ENCODE measurements around the gene XXYLT1.

XXYLT1 gene

DNA sequence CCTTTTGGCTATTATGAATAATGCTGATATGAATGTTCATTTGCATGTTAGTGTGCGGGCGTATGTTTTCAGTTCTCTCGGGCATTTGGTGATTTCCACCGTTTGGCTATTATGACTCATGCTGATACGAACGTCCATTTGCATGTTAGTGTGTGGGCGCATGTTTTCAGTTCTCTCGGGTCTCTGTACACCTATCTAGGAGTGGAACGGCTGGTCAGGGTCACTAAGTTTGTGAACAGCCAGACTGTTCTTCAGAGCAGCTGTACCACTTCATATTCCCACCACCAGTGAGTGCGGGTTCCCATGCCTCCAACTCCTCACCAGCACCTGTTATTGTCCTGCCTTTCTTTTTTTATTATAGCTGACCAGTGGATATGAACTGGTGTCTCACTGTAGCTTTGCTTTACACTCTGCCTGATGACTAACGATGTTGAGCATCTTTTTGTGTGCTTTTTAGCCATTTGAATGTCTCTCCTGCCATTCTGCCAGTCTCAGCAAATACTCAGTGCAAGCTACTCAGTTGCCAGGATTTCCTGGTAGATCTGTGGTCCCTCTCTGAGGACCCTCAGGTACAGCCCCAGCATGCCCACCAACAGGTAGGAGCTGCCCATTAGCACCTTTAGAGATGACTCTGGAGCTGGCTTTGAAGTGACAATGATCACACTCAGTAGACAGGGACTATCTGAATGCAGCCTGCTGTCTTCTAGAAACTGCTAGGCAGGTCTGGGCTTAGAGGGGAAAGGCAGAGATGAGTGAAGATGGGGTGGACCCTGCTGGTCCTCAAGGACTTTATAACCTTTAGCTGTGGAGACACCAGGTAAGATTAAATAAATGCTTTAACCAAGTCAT is 141.1 kb downstream of the XXYLT1 start:
- peak in 1 of 3 experiments; percentile 14 for DNase-seq (ENCODE audit: low read depth in 3 of 3)

DNA sequence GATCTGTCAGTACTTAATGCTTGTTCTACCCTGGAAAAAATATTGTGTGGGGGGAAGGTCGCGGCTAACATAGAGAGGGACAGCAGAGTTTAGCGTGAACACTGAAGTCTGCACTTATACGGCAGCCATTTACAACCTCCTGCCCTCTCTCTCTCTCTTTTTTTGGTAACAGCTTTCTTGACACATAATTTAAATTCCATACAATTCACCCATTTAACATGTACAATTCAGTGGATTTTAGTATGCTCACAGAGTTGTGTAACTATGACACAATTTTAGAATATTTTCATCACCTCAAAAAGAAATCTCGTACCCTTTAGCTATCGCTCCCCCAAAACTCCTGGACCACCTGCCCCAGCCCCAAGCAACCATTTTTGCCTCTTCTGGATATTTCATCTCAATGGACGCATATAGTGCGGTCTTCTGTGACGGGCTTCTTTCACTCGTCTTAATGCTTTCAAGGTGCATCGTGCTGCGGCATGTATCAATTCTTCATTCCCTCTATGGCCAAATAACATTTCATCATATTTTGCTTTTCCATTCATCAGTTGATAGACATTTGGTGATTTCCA is 141.8 kb downstream of the XXYLT1 start:
- no peak for DNase-seq (ENCODE audit: low read depth in 3 of 3)

DNA sequence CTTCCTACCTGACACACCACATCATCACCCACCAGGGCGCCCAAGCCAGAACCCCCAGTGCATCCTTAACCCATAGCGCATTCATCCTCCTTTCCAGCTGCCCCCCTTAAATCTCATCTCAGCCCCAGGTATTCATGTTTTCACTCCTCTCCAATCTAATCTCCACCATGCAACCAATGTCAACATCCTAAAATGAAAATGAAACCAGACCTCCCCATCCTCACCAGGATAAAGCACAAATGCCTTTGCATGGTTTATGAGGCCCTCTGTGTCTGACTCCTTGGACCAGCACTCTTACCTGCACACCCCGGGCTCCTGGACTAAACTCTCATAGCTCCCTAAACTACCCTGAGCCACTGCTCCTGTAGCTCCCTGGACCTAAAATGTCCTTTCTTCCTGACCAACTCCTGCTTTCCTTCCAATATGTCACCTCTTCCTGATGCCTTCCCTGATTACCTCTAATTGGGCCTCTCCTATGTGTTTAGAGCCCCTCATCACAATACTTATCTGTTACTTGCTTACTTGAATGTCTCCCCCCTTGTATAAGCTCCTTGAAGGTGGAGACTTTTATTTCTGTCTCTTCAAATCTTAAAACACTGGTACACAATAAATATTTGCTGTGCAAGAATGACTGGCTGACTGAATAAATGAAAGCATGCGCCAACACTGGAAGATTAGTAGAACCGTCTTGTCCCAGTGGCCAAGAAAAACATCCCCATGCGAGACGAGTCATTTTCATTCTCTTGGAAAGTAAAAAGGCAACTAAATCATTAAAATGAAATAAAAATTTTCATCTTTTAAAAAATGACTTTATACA is 142.5 kb downstream of the XXYLT1 start:
- DNase-seq (ENCODE audit: low read depth in 3 of 3), result no peak

DNA sequence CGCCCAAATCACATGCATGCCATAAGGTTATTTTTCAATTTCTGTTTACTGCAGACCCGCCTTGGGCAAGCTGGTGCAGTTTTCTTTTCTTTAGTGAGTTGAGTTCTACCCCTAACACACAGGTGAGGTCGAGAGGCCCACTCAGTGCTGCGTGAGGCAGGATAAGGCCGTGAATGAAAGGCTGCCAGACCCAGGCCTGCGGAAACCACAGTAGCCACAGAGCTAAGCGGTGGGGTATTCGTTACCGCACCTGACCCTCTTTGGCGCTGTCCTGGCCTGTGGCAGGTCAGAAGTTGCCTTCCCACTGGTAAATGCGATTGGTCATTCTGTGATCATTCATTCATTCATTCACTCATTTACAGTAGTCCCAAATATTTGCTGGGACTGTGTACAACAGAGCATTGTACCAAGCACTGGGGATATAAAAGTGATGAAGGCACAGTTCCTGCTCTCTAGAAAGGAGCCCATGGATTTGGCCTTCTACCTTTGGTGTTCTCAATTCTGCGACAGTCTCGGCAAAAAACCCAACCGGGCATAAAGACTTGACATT is 144.8 kb downstream of the XXYLT1 start:
- no peak for DNase-seq (ENCODE audit: low read depth in 3 of 3)

DNA sequence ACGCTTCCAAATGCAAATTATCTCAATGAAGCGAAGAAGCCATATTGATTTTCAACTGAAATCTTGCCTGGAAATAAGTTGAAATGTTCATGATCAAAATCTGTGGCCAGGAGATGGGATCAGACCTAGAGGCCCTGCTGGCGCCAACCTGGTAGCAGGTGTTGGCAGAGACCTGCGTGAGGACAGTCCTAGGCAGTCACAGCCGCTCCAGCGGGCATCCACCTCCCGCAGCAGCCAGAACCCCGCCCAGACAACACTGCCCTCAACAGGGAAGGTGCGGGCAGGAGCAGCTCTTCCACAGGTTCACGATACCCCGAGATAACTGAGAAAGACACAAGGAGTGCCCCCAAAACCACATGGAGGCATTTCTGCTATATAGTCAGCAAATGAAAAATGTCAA is 145.3 kb downstream of the XXYLT1 start:
- no peak for DNase-seq (ENCODE audit: low read depth in 3 of 3)

DNA sequence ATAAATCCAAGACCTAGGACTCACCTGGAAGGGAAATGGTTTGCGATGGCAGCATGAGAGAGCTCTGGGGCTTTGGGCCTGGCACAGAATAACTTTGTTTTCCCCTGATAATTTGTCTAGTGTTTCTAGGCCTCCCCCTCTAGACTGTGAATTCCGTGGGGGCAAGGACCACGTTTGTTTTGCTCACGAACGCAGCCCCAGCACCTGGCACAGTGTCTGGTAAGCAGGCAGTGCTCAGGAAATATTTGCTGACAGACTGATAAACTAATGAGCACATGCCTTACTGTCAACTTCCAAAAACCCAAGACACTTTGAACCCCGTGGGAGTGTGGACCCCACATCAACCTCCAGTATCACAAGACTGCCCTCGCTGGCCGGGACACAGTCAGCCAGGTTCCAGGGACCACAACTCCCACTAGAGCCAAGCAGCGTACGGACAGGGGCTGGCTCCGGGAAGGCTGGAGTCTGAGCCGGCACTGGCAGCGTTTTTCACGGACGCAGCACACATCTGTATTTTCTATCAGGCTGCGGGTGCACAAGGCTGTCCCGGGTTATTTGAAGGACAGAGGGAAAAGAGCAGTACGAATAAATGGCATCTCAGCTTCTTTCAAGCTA is 146.5 kb downstream of the XXYLT1 start:
- no peak for DNase-seq (ENCODE audit: low read depth in 3 of 3)

DNA sequence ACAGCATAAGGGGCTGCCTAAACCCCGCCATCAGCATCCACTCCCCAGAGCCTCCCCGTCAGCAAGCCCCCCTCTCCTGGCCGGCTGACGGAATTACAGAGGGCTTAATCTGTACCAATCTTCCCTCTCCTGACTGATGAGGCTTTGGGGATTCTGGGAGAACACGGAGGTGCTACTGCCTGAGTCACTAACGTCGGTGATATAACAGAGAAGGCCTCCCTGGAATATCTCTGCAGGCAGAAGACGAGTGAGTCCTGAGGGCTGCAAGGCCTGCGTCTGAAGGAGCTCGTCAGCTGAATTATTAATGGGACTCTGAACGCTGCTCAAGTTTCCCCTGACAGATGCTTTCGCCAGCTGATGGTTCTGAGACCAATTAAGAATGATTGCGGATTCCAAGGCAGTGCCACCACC is 147.7 kb downstream of the XXYLT1 start:
- DNase-seq (ENCODE audit: low read depth in 3 of 3), result no peak

DNA sequence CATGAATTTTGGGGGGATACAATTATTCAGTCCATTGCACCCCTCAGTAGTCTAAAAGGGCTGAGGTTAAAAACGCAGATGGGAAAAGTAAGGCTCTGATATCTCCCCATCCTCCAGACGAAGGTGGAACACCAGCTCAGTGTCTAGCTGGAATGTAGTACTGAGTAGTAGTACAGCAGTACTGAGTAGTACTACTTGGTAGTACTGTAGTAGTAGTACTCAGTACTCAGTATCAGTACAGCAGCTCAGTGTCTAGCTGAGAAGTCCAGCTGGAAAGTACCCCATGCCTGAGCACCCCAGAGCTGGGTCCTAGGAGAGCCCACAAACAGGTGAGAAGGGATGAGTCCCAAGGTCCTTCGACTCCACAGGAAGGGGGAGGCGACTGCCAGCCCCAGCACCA is 148.7 kb downstream of the XXYLT1 start:
- DNase-seq (ENCODE audit: low read depth in 3 of 3), result no peak

DNA sequence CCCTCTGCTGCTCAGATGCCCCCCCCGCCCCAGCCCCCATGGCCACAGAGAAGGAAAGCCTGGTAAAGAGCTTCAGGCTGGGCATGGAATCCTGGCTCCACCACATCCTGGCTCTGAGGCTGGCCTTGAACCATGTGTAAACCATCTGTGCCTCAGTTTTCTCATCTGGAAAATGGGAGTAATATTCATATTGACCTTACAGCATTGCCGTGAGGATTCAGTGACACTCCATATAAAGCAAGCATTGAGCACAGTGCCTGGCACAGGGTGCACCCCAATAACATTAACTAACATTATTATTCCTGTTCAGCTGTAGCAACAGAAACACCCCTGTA is 150.7 kb downstream of the XXYLT1 start:
- no peak for DNase-seq (ENCODE audit: low read depth in 3 of 3)

DNA sequence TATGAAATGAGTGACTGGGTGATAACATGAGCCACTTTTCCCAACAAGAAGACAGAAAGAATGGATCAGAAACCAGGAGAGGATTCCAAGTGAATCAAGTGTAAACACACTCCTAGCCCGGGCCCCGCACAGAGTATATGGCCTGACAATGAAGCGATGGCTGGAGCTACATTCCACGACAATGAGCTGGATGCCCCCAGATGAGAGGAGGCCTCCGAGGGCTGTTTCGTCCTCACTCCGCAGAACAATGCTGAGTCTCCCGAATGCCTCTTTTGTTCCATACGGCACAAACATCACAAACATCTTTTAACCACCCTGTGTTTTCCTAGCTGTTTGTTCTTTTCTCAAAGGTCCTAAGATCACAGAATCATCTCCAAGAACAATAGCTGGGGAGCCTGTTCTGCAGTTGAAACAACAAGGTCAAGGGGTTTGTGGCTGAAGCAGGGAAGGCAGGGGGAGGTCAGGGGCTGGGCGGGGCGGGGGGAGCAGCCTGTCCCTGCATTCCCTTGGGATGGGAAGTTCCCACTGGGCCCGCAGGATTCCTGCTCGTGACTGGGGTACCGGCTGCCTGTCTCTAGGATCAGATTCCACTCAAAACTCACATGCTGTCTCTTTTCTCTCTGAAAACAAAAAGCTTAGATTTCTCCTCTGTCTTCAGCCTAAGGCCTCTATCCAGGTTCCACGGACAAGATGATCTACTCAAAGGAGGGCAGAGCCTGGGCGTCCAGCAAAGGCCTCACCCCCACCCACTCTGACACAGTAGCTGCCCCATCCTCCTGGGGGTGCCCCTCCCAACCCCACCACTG is 151.3 kb downstream of the XXYLT1 start:
- no peak for DNase-seq (ENCODE audit: low read depth in 3 of 3)

DNA sequence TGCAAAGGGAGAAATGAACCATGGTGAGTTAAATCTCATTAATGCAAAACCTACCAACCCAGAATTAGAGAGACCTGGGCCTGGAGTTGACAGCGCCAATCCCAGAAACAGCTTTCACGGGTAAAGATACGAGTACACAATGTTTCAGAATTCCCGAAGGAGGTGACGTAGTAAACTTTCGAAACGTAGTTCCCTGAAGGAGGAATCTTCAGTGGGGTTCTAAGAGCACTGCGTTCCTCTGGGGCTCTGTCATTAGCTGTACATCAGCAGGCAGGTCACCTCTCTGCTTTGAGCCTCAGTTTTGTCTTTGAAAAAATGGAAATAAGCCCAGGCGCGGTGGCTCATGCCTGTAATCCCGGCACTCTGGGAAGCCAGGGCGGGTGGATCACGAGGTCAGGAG is 152.3 kb downstream of the XXYLT1 start:
- no peak for DNase-seq (ENCODE audit: low read depth in 3 of 3)

DNA sequence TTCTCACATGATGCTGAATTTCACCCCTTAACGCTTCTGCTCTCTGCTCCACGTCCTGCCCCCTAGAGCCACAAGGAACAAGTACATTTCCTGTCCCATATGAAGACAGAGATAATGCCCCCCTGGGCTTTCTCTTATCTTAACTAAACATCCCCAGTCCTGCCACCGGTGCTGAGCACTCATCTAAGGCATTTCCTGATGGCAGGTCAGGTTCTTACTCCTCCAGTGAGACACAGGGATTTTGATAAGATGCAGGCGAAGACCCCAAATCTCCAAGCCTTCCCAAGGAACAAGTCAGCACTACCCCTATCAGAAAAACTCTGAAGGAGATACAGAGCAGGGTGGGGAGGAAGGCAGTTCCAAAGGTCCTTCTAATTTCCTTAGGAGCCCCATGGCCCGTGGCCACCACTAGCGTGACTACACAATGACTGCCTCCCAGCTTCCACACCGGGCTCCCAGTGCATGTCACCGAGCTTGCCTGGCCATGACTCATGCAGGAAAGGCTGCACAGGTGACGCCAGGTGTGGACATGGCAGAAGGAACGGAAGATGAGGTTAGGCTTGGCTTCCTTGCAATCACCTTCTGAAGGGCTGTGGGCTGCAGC is 152.9 kb downstream of the XXYLT1 start:
- DNase-seq (ENCODE audit: low read depth in 3 of 3), result no peak

DNA sequence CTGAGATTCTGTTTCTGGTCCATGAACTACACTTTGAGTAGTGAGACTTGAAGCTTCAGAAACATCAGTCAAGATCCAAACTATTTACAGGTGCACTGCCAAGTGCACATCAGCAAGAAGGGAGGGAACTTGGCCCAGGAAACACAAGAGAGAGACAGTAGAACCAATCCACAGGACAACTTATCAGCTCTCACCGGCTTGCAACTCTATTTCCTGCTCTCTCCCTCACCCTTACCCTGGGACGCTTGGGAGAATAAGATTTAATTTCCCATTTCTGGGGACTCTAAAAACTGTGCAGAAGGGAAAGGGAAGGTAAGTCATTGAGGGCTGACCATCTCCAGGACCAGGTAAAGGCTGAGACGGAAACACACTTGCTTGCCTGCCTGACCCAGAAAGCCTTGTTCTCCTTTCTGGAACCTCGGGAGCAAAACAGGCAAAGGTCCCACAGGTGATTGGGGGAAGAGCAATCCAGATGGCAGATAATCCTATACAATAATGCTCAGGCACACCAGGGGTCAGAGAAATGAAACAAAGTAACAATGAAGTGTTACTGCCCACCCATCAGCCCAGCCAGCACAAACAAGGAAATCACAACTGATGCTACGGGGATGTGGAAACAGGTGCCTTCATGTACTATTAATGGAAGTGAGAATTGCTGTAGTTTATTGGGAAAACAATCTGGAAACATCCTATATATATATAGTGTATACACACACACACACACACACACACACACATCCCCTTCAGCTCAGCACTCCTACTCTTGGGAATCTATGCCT is 154.4 kb downstream of the XXYLT1 start:
- DNase-seq (ENCODE audit: low read depth in 3 of 3), result no peak

DNA sequence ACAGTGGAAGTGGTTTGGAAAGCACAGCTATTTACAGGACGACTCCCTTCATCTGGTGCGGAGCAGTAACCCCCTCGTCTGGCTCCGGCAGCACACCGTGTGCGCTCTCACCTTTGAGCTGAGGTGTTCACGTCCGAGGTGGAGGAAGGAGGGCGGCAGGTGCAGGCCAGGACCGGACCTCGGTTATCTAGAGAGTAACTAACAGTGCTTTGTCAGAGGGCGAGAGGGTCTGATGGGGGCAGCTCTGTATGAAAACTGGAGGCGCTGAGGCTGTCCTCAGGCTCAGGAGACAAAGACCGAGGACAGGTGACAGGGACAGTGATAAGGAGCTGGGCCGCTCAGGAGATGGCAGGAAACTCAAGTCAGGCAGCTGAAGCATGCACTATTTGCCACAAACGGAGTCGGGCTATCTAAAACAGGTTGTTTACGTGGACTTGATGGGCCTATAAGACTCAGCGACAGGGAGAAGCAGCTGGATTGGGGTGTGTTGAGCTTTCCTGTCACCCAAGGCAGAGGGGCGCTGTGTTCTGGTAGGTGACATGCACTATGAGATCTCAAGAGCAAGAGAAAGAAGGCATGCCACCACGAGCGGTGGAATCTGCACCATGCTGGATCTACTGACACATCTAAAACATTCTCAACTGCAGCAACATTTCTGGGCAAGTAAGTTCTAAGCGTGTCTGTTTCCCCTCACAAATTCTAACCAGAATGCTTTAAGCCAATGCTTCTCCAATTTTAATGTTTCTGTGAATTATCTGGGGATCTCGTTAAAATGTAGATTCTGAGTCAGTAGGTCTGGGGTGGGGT is 155.2 kb downstream of the XXYLT1 start:
- no peak for DNase-seq (ENCODE audit: low read depth in 3 of 3)

DNA sequence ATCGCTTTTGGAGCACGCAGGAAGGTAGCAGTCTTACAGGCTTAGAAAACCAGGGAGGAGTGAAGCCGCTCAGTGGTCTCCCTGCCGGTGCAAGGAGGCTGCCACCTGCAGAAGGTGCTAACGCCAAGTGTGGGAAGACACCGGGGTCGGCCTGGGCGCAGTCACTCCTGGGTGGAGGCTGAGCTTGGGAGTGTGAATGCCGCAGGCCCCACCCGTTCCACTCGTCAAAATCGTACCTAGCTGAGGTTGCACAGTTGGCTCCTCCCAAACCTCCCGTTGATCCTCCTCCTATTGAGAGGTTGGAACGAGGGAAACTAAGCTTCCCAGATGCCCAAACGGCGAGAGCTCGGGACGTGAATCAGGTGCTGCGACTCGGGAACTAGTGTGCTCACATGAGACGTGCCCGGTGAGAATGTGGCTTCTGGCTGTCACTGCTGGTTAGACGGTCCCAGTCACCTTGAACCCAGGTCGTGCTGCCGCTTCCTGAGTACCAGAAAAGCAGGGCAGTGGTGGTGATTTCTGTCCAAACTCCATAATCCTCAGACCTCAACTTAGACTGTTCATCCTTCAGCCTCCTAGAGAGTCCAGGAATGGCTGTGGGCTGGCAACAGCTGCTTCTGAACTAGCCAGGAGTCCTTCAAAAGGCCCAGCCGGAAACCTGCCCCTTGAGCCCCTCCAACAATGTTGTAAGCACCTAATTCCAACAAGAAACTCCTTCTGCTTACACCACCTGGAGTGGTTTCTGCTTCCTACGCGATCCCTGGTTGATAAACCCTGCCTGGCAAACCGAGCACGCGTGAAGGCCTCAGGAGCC is 156.0 kb downstream of the XXYLT1 start:
- no peak for DNase-seq (ENCODE audit: low read depth in 3 of 3)

DNA sequence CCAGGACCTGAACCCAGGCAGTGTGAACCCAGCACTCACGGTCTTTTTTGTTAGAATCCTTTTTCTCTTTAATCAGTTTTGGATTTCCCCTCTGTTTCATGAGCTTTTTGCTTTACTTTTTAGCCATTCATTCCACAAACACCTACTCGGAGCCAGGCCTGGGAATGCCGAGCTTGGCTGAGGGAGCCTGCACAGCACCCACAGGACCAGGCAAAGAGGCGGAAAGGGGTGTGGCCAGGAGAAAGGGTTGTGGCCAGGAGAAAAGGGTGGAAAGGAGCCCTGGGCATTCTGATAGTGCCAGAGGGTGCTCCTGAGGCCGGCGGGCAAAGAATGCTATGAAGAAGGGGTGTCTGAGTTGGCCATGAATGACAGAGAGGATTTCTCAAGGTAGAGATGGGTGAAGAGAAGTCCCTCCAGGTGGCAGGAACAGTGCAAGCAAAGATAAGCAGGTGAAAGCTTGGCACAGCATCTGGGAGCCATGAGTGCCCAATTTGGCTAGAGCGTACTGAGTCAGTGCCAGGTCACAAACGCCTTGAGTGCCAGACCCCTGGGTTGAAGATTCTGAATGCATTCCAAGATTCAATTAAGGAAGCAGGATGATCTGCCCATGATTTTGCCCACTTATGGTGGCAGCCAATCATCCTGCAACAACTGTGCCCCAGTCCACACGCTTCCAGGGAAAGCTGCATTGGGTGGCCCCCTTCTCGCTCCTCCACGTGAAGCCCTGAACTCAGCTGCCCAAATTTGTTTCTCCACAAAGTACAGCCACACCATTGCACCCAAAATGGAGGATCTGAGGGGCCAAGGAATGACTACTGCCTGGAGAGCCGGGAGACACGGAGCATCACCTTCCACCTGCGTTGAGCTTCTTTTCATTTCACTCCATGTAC is 157.2 kb downstream of the XXYLT1 start:
- no peak for DNase-seq (ENCODE audit: low read depth in 3 of 3)

DNA sequence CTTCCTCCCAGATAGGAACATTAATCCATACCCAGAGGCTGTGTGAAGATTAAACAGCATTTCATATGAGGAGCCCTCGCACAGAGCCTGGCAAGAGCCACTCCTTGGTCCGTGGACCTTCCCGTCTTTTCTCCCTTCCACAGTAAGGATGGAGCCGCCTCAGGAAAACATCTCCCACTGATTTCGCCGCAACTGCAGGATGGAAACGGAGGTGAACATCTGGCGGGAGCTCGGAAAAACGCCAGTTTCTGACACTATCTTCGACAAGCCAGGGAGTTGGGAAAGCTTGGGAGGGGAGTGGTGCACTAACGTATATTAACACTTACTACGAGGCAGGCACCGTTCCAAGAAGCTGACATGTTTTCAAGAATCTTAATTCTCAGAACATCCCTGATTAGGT is 157.9 kb downstream of the XXYLT1 start:
- no peak for DNase-seq (ENCODE audit: low read depth in 3 of 3)
